ENCODE results near the gene IQGAP3.
"Not testable (repeated sequence)": the region's sequence is repeated elsewhere in the genome, so short reads cannot be mapped to it uniquely, and the experiment has no call there.

Gene IQGAP3

DNA sequence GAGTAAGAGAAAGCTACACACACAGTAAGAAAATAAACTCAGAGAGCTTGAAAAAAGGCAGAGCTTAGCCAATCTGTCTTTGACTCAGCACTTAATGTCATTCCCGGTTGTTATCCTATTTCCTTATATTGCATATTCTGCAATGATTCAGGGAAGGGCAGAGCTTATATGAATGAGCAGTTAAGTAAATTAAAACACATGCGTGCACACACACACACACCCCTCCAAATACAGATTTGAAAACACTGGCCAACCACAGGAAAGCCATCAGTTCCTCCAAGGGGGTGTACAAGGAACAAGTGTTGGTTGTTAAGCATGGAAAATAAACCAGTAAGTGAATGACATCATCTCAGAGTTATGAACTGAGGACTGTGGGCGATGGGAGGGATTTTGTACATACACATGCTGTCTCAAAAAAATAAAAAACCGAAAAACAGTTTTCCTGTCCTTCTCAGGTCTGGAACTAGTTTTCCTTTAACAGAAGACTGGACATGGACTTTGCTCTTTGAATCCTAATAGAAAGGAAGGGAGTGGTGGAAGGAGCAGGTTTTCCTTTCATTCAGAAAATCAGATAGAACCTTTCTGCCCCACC lies 1.0 kb downstream of the IQGAP3 start:
- DNase-seq (ENCODE audit: low read depth) = peak; percentile 87

DNA sequence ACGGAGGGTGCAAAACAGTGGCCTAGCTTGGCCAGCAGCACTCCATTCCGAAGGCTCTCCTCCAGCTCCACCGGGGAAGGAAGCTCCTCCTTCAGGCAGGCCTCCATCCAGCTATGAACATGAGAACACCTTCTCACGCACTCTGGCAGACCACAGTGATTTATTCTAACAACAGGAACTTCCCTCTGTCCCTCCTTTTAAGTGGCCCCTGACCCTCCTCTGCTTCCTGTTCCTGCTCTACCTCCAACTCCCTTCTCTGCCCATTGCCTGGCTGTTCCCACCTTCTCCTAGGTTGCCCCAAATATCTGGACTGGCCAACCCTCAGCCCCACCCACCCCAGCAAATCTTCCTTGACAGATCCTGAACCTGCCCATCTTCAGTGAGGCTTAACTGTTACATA lies 5.9 kb downstream of the IQGAP3 start:
- DNase-seq (ENCODE audit: low read depth) = no peak

DNA sequence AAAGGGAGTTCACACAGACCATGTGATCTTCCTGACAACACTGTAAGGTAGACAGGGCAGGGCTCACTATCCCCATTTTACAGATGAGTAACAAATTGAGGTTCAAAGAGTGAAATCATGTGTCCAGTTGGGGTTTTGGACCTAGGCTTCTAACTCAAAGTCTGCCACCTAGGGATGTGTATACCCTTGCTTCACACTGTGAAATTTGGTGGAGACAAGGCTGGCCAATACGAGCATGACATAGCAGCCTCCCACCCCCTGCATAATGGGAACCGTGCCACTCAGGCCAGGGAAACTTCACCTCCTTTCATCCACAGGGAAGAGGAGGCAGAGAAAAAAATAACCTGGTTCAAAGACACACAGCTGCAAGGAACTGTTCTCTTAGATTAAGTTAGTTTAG lies 6.8 kb downstream of the IQGAP3 start:
- DNase-seq (ENCODE audit: low read depth) = no peak

DNA sequence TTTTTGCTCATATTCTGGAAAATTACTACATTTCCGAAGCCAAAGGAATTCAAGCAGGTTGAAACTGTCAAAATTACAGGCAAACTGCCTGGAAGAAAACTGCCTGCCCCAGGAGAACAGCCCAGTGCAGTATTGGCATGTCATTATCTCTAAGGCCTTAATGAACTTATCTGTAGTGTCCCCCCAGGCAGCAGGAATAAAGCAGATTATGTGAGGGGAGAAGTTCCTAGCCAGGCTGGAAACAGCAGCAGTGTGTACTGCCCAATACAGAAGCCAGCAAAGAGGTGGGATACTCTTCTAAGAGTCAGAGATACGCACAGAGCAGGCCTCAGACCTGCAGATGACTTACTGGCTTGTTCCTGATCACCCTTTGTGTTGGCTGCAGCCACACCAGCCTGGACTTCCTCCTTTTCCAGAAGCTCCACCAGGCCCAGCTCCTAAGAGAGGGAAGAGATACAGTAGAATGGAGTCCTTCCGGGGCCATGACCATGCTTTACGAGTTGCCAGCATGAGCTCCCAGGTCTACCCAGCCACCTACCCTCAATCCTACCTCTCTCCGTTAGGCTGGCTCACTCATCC lies 11.7 kb downstream of the IQGAP3 start:
- no peak for DNase-seq (ENCODE audit: low read depth)

DNA sequence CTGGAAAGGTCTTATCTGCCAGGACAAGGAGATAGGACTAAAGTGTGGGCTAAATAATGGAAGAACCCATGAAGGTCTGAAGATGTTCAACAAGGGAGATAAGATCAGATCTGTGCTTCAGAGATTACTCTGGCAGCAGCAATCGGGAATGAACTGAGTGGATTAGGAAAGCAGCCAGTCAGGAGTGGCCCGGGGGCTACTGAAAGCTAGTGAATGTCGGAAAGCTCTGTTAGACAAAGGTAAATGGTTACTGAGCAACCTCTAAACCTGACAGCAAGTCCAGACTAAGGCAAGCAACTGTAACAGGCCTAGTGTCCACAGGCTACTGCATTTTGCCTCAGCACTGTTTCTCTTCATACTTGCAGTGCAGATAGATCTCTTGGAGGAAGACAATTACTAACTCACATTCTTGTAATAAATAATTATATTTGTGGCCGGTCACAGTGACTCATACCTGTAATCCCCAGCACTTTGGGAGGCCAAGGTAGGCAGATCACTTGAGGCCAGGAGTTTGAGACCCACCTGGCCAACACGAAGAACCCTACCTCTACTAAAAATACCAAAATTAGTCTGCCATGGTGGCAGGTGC lies 12.5 kb downstream of the IQGAP3 start:
- DNase-seq (ENCODE audit: low read depth) = no peak

DNA sequence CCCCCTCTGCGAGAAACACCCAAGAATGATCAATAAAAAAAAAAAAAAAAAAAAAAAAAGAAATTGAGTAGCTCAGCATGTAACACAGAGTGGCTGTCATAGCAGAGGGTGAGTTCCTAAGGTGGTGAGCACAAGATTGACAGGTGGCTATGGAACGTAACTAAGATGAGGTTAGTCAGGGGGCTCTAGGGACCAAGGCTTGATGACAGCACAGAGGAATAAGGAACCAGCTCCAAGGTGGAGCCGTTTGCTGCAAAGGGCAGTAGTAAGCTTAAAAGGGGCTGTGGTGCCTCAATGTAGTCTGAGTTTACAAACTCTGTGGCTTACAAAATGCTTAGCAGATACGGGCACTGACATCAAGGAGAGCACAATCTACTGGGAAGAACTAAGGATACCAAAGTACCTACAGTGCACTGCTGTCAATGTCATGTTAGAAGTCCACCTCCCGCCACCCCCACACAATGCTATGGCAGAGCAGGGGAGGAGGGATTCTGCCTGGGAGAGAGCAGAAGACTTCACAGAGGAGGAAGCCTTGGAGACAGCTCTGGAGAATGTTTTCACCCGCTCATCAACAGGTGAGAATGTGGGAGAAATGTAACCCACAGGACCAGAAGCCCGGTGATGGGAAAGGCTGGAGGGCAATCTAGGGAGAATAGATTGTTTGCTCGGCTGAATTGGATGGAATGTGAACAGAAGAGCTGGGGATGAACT lies 13.1 kb downstream of the IQGAP3 start:
- DNase-seq (ENCODE audit: low read depth) = no peak

DNA sequence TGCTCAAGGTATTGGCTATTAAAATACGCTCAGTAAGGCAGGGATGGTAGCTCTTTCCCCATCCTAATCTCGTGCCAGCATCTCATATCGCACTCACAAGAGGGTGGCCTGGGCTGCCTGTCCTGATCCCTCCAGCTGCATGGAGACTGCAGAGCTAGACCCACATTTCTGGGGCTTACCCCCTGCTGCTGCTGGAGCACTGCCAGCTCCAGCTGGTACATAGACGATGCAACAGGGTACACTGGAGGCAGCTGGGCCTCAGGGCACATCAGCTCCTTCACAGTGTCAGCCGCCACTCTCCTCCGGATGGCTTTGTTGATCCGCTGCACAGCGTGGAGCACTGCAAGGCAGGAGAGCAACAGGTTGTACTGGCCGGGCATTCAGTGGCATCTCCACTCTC lies 16.0 kb downstream of the IQGAP3 start:
- DNase-seq (ENCODE audit: low read depth) = no peak

DNA sequence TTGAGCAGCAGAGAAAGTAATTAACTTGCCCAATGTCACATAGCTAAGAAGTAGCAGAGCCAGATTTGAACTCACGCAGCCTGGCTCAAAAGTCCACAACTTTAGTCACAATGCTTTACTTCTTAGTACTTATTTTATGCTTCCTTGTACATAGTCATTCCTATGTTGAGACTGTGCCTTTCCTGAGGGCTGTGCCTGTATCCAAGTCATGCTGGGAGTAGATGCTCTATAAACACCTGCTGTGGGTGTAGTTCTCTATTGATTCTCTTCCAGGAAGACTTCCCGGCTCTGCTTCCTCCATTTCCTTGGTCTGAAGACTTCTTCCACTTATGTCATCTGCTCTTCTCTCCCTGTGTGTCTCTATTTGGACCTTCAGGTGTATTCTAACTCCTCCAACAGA lies 16.6 kb downstream of the IQGAP3 start:
- no peak for DNase-seq (ENCODE audit: low read depth)

DNA sequence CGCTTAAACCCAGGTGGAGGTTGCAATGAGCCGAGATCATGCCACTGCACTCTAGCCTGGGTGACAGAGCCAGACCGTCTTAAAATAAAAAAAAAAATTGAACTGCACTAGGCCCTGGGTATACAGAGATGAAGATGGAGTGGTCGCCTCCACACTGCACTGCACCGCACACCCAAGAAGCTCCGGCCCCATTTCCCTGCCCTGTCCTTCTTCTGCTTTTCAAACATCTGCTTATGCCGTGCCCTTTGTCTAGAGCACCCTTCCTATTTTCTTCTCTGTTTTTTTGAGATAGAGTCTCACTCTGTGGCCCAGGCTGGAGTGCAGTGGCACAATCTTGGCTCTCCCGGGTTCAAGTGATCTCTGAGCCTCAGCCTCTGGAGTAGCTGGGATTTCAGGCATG lies 17.4 kb downstream of the IQGAP3 start:
- DNase-seq (ENCODE audit: low read depth) = no peak

DNA sequence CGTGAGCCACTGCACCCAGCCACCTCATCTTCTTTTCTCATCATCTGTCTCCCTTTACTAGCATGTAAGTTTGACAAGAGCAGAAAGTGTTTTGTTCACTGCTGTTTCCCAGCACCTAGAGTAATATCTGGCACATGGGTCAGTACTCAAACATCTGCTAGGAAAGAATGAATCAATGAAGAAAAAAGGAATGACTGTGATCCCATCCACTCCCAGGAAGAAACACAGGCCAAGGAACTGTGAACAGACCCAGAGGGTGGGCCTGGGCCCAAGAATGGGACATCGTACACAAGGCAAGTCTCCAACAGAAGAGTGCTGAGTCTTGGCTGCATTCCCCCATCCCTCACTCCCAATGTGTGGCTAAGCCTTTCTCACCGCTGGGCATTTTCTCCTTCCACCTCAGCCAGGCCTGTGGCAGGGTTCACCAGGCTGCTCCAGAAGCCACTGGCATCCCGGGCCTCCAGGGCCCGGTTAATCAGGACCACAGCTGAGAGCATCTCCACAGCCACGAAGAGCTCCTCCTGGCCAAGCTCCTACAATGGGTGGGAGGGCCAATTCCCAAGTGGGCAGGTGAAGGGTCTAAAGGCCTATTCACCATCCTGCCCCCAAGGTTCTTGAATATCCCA lies 18.4 kb downstream of the IQGAP3 start:
- DNase-seq (ENCODE audit: low read depth) = no peak

DNA sequence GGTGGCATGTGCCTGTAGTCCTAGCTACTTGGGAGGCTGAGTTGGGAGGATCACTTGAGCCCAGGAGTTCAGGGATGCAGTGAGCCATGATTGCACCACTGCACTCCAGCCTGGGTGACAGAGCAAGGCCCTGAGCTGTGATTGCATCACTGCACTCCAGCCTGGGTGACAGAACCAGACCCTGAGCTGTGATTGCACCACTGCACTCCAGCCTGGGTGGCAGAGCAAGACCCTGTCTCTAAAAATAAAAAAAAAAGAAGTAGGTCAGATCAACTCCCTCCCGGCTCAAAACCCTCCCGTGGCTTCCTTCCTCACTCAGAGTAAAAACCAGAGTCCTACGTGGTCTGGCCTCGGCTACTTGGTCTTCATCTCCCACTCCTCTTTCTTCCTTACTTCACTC lies 19.4 kb downstream of the IQGAP3 start:
- DNase-seq (ENCODE audit: low read depth) = not testable (repeated sequence)

DNA sequence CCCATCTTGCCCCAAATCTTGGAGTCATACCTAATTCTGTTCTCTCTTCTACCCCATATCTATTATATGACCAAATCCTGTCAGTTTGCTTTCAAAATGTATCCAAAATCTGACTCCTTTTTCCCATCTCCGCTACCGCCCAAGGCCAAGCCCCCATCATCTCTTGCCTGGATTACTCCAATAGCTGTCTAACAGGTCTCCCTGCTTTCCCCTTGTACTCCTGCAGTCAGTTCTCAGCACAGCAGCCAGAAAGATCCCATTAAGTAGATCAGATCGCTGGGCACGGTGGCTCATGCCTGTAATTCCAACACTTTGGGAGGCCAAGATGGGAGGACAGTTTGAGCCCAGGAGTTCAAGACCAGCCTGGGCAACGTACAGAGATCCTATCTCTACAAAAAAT lies 19.8 kb downstream of the IQGAP3 start:
- DNase-seq (ENCODE audit: low read depth) = no peak

DNA sequence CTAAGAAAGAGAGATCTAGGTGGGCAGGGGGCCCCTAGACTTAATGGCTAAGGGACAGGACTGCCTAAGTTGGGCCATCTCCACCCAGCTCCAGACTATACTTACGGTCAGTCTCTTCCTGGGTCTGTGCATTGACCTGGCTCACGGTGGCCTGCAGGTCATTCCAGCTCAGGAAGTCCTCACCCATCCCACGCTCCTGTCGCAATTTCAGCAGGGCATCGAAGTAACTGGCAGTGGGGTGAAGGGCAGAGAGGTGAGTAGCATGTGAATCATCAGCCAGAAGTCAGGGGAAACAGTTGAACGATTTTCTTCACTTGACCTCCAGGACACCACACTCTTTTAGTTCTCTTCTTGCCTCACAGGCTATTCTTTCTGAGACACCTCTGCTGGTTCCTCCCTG lies 20.5 kb downstream of the IQGAP3 start:
- DNase-seq (ENCODE audit: low read depth) = no peak

DNA sequence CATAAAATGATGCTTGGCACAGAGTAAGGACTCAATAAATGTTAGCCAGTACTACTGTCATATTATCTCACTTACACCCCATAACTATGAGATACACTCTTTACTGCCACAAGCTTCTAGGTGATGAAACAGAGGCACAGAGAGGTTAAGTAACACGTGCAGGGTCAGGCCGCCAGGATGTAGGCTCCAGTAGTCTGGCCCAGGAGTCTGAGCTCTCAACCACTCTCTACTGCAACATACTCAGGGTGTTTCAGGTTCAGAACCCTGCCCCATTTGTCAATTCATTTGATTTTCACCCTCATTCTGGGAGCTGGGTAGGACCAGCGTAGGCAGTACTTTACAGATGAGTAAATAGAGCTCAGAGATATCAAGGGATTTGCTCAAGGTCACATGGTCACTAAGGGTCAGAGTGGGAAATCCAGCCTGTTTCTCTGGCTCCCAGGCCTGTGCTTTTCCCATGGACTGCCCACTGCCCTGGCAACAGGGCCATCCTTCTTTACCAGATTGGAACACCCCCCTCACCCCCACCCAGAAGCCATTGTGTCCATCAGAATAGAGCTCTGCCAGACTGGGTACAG lies 21.2 kb downstream of the IQGAP3 start:
- DNase-seq (ENCODE audit: low read depth) = no peak

DNA sequence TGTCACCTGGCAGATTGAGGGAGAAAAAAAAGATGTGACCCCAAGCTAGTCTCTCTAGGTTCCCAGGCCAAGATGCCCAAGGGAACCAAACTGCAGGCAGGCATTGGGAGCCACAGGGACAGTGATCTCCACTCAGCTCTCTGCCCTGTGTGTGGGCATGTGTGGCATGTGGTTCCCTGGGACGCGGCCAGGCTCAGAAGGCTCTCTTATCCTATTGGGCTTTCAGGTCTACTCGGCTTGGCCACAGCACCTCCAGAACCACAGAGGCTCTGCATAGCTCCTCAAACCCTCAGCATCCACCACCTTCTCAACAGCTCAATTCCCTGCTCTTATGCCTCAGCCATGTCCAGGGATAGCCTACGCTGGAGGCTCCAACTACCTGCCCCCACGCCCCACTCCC lies 22.0 kb downstream of the IQGAP3 start:
- DNase-seq (ENCODE audit: low read depth) = no peak

DNA sequence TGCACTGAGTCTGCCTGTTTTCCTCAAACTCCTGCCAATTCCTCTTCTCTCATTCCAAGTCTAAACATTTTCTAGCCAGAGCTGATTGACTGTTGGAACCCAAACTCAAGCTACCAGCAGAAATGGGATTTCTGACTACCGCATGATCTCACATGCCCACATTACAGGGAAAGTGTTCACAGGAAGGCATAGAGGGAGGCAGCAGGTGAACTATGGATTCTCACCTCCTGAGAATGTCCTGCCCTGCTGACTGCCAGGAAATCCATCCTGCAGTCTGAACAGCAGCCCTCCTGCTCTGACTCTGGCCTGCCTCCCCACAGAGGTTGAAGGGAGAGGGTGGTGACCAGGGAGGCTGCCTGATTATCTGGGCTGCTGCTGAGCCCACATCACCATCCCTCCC lies 22.5 kb downstream of the IQGAP3 start:
- no peak for DNase-seq (ENCODE audit: low read depth)

DNA sequence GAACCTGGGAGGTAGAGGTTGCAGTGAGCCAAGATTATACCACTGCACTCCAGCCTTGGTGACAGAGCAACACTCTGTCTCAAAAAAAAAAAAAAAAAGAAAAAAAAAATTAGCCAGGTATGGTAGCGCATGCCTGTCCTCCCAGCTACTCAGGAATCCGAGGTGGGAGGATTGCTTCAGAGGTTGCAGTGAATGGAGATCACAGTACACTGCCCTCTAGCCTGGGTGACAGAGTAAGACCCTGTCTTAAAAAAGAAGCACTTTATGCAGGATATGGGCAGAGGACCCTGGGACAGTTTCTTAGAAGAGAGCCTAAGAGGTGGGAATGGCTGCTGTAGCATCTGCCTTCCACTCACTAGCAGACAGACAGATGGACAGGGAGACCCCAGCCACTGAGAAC lies 23.0 kb downstream of the IQGAP3 start:
- no peak for DNase-seq (ENCODE audit: low read depth)

DNA sequence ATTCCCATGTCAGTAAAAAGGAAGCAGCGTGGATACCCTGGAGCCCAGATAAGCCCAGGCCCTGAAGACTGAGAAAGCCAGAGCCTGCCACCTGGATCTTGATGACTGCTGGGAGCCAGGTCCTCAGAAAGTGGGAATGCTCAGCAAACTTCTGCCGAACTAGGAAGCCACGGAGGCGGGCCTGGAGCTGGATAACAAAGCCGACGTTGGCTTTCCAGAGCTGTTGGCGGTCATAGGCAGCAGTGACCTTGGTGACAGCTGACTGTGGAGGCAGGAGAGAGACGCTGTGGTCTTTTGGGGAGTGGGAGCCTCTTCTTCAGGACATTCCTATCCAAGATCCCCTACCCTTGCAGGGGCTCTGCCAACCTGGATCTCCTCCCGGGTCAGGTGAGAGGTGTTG lies 24.4 kb downstream of the IQGAP3 start:
- no peak for DNase-seq (ENCODE audit: low read depth)

DNA sequence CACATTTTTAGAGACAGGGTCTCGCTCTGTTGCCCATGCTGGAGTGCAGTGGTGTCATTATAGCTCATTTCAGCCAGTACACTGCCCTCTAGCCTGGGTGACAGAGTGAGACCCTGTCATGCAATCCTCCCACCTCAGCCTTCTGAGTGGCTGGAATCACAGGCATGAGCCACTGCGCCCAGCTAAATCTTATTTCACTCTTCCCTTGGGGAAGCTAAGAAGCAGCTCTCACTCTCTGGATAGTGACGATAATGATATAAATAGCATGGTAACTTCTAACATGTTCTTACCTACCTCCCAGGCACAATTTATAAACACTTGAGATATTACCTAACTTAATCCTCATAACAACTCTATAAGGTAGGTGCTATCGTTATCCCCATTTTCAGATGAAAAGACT lies 24.9 kb downstream of the IQGAP3 start:
- DNase-seq (ENCODE audit: low read depth) = no peak

DNA sequence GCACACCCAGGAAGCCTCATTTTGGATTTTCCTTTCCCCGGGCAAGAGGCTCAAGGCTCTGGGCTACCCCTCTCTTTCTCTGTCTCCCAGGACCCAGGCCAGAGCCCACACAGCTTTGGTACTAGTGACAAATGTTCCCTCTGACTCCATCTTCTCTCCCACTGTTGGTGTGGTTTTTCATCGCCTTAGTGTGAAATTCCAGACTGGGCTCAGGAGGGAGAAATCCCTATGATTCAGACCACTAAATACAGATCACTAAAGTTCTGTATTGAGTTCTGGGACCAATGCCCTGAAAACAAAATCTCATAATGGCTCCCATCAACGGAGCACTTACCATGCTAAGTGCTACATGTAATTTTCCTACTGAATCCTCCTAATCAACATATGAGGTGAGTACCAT lies 26.1 kb downstream of the IQGAP3 start:
- DNase-seq (ENCODE audit: low read depth) = no peak

DNA sequence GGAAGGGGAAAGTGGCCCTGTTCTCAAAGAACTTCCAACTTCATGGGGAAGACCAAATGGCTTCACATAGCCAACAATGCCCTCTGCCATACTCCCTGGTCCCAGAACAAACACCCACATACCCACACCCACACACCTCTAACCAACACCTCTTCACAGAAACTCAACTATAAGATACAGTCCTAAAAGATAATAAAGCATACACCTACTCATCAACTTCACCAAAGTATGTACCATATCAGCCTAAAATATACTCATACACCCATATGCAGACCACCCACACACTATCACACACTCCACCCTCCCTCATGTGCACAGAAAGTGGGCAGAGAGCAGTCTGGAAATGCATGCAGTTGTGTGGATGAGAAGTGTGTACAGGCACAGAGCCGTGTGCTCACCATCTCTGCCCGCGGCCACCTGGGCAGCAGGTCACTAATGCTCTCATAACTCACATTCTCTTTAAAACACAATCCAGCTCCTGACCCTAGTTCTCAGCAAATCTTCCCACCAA lies 27.7 kb downstream of the IQGAP3 start:
- DNase-seq (ENCODE audit: low read depth) = no peak

DNA sequence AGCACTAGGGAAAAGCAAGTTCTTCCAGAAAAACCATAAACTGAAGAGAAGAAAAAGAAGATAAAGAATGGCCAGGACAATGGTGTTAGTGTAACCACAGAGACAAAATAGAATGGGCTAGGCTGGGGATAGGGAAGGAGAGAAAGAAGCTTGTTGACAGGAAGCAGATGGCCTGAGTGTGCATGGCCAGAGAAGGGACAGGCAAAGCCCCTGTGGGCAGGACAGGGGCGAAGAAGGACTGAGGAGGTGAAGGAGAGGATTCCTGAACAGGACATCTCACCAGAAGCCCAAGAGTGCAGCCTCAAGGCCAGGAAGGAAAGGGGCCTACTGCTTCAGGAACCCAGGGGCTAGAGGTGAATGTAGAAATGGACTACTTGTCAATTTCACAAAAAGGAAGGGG lies 29.3 kb downstream of the IQGAP3 start:
- no peak for DNase-seq (ENCODE audit: low read depth)

DNA sequence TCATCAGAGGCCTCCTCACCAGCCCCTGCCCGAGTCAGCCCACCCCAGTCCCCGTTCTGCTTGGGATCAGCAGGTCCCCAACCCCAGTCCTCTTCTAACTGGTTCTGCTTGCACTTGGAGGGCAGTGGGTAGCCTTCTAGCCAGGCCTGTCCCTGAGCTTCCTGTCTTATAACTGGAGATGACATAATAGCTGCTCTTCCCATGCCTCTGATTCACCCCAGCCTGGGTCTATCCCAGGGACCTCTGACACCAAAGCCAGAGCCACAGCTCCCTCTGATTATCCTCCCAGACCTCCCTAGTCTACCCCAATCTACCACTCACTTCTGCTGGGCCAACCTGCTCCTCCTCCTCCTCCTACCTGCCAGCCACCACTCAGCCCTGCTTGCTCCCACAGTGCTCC lies 31.4 kb downstream of the IQGAP3 start:
- DNase-seq (ENCODE audit: low read depth) = no peak

Data from fibroblast of the conjunctiva (primary cell).